HepG2 (cell line): Measurements from ENCODE around the gene ZNF365. TPM values are rescaled to one million over a fixed set of nuclear protein-coding genes. Genes with fewer than 3 reads are reported as not detected.
"Not testable (repeated sequence)": the region's sequence is repeated elsewhere in the genome, so short reads cannot be mapped to it uniquely, and the experiment has no call there.

Experiments used
- ATAC-seq: fragments of 200-7000 bp; cut with Tn5 transposase; 3 replicates; pipeline ENCODE4 v1.9.1; 2020; ENCODE audit warnings: mild to moderate bottlenecking, moderate library complexity
- BruUV-seq: library from RNA; stranded (reverse); fragments of 400-500 nt; replicated peaks from 2 replicates; lab custom pipeline; 2021; lab: Mats Ljungman, UMichigan
- CTCF ChIA-PET: fragments of 300-600 bp; formaldehyde crosslinking; extraction: SDS; loops from one replicate; lab custom pipeline; 2021; ENCODE audit warnings: low total read pairs, inconsistent platforms, low intra/inter-chr PET ratio; lab: Yijun Ruan, JAX
- POLR2A ChIA-PET: fragments of 350-600 bp; sonication (Branson Sonifier 250); formaldehyde crosslinking; loops from one replicate; lab custom pipeline; 2020; ENCODE audit warnings: antibody characterized with exemption, inconsistent platforms; lab: Yijun Ruan, JAX
- DNase-seq: peaks from one replicate; pipeline ENCODE4 v3.0.0-alpha.2; 2015; ENCODE audit warnings: low spot score
- FAIRE-seq: peaks from 3 replicates; lab custom pipeline; 2011; peaks lifted over from hg19 to GRCh38; lab: Jason Lieb, UNC
- H2AFZ ChIP-seq: one replicate; pipeline ENCODE4 v1.6.1; 2011; ENCODE audit warnings: low read length, inconsistent platforms
- H3K27ac ChIP-seq: fragments of 300-600 bp; 3 replicates; pipeline ENCODE4 v1.8.0; 2011; ENCODE audit warnings: mixed run types, mild to moderate bottlenecking, mixed read lengths, low read length, inconsistent platforms; ENCODE audit not compliant: insufficient read depth; ENCODE audit errors: extremely low read length
- H3K27me3 ChIP-seq, 2 experiments: fragments of 200-600 bp in 1 of 2; 2 replicates in 1 of 2; 3 replicates in 1 of 2; pipeline versions ENCODE4 v1.6.0 to v1.8.0; 2011; ENCODE audit warnings: low read length in 2 of 2, mild to moderate bottlenecking in 2 of 2, moderate library complexity in 2 of 2, inconsistent platforms in 1 of 2; ENCODE audit not compliant: insufficient read depth in 2 of 2, control insufficient read depth in 1 of 2
- H3K36me3 ChIP-seq, 2 experiments: fragments of 200-600 bp in 1 of 2; replicated peaks in 1 of 2; 2 replicates in 1 of 2; 3 replicates in 1 of 2; pipeline versions ENCODE4 v1.5.1 to v1.8.0; 2011; ENCODE audit warnings: low read length in 2 of 2, inconsistent platforms in 1 of 2; ENCODE audit not compliant: insufficient read depth in 2 of 2, control insufficient read depth in 1 of 2
- H3K4me1 ChIP-seq: 2 replicates; pipeline ENCODE4 v1.5.1; 2012; ENCODE audit warnings: low read length, inconsistent platforms; ENCODE audit not compliant: insufficient read depth
- H3K4me2 ChIP-seq: 2 replicates; pipeline ENCODE4 v1.6.0; 2011; ENCODE audit warnings: low read depth, low read length, inconsistent platforms
- H3K4me3 ChIP-seq, 3 experiments: fragments of 200-600 bp in 1 of 3; sonication (generic), shearing (Covaris generic) in 1 of 3; replicated peaks in 1 of 3; 2 replicates each; pipeline ENCODE4 v1.5.1; 2011 to 2016; ENCODE audit warnings: low read length in 3 of 3, inconsistent platforms in 2 of 3, low read depth in 2 of 3, mild to moderate bottlenecking in 2 of 3, control low read depth in 1 of 3, mixed read lengths in 1 of 3; ENCODE audit not compliant: insufficient read depth in 1 of 3
- H3K79me2 ChIP-seq: one replicate; pipeline ENCODE4 v1.6.1; 2011; ENCODE audit warnings: low read length, inconsistent platforms; ENCODE audit not compliant: insufficient read depth
- H3K9ac ChIP-seq: 2 replicates; pipeline ENCODE4 v1.6.0; 2011; ENCODE audit warnings: mild to moderate bottlenecking, low read depth, low read length, inconsistent platforms; ENCODE audit not compliant: insufficient read depth
- H3K9me3 ChIP-seq: 2 replicates; pipeline ENCODE4 v1.5.1; 2012; ENCODE audit warnings: mild to moderate bottlenecking, low read length
- H4K20me1 ChIP-seq: 2 replicates; pipeline ENCODE4 v1.6.0; 2011; ENCODE audit warnings: inconsistent platforms, mild to moderate bottlenecking, low read length, moderate library complexity; ENCODE audit not compliant: insufficient read depth
- ARNT ChIP-seq: fragments of 450-650 bp; IDR thresholded peaks from 2 replicates; pipeline ENCODE4 v1.6.1; 2017
- ASH2L ChIP-seq: fragments of 300-600, 200-600 bp; sonication (generic); IDR thresholded peaks from 2 replicates; pipeline ENCODE4 v1.7.0; 2017; ENCODE audit warnings: low read depth, mild to moderate bottlenecking, moderate library complexity, mixed read lengths, low read length; ENCODE audit not compliant: insufficient read length
- ATF7 ChIP-seq, 2 experiments: fragments of 450-650 bp in 1 of 2; sonication (generic) in 1 of 2; formaldehyde crosslinking in 1 of 2; IDR thresholded peaks; 2 replicates each; pipeline versions ENCODE4 v1.4.0 to v1.6.1; 2016 to 2020; ENCODE audit warnings: antibody characterized with exemption in 1 of 2, mild to moderate bottlenecking in 1 of 2, missing genetic modification reagents in 1 of 2
- BHLHE40 ChIP-seq: IDR thresholded peaks from 2 replicates; pipeline ENCODE4 v1.6.1; 2011; ENCODE audit warnings: low read length, improper control_type of control experiment
- CREB1 ChIP-seq, 2 experiments: fragments of 450-650 bp in 1 of 2; IDR thresholded peaks; 2 replicates each; pipeline ENCODE4 v1.6.1; 2016 to 2017; ENCODE audit warnings: control low read depth in 1 of 2, mild to moderate bottlenecking in 1 of 2, missing compliant biosample characterization in 1 of 2, missing genetic modification characterization in 1 of 2
- FOXK2 ChIP-seq: fragments of 450-650 bp; IDR thresholded peaks from 2 replicates; pipeline ENCODE4 v1.6.1; 2016
- HDAC1 ChIP-seq: sonication (generic); formaldehyde crosslinking; IDR thresholded peaks from 2 replicates; pipeline ENCODE4 v1.5.1; 2020; ENCODE audit warnings: mild to moderate bottlenecking, missing genetic modification reagents
- MBD4 ChIP-seq: IDR thresholded peaks from 2 replicates; pipeline ENCODE4 v1.6.1; 2012; ENCODE audit warnings: low read length, inconsistent platforms, borderline replicate concordance
- ONECUT2 ChIP-seq: sonication (generic); formaldehyde crosslinking; IDR thresholded peaks from 2 replicates; pipeline ENCODE4 v1.4.0; 2020; ENCODE audit warnings: missing genetic modification reagents
- SP4 ChIP-seq: sonication (generic); formaldehyde crosslinking; IDR thresholded peaks from 2 replicates; pipeline ENCODE4 v1.8.1; 2023; ENCODE audit warnings: mild to moderate bottlenecking, missing genetic modification reagents
- ZFP90 ChIP-seq: sonication (generic); formaldehyde crosslinking; IDR thresholded peaks from 2 replicates; pipeline ENCODE4 v1.8.0; 2022; ENCODE audit warnings: missing genetic modification reagents, mild to moderate bottlenecking, inconsistent platforms, borderline replicate concordance
- ZNF143 ChIP-seq: sonication (generic); formaldehyde crosslinking; IDR thresholded peaks from 2 replicates; pipeline ENCODE4 v1.4.0; 2020; ENCODE audit warnings: missing genetic modification reagents
- ZNF335 ChIP-seq: sonication (generic); formaldehyde crosslinking; IDR thresholded peaks from 2 replicates; pipeline ENCODE4 v1.4.0; 2020; ENCODE audit warnings: missing genetic modification reagents
- WGBS: methylation state at CpG from one replicate; pipeline ENCODE4 v1.1.6; 2017; ENCODE audit warnings: low lambda C conversion rate; 5-methylcytosine and 5-hydroxymethylcytosine counted together
- in situ Hi-C: cut with HindIII; loops from 2 replicates; pipeline ENCODE4 v1.10.0; 2017; ENCODE audit warnings: low pct_unique_long_range_greater_than_20kb; ENCODE audit not compliant: extremely low pct_ligation_motif_present
- intact Hi-C: fragments of 100-400 bp; cut with micrococcal nuclease; formaldehyde crosslinking; loops from one replicate; pipeline ENCODE4 v1.10.0; 2022; ENCODE audit not compliant: unreplicated experiment
- polyA plus RNA-seq, 8 experiments: library from polyadenylated mRNA; depleted of rRNA in 3 of 8; stranded (reverse) in 7 of 8; unstranded in 1 of 8; fragments of >200 nt; fragmentation: Illumina TruSeq in 4 of 8; extraction: Trizol in 4 of 8; gene quantifications; 2 replicates each; pipeline versions ENCODE4 v1.2.1 to v1.2.3, GENCODE V29; 2011 to 2016; ENCODE audit warnings: low read depth in 4 of 8, missing spikeins in 1 of 8, mixed read lengths in 1 of 8; ENCODE audit not compliant: insufficient read depth in 1 of 8
- total RNA-seq, 5 experiments: library from RNA; depleted of rRNA; stranded (reverse); fragments of >200 nt; fragmentation: Illumina TruSeq; extraction: Trizol; gene quantifications; 2 replicates each; pipeline ENCODE4 v1.2.3, GENCODE V29; 2016; ENCODE audit warnings: low read depth in 1 of 5
- TF ChIP-seq, protein P1 (sequence below): sonication (generic); formaldehyde crosslinking; IDR thresholded peaks from 2 replicates; pipeline ENCODE4 v1.4.0; 2020; ENCODE audit warnings: mild to moderate bottlenecking, missing genetic modification reagents
- TF ChIP-seq, protein P2 (sequence below): sonication (generic); formaldehyde crosslinking; IDR thresholded peaks from 2 replicates; pipeline ENCODE4 v1.4.0; 2020; ENCODE audit warnings: missing genetic modification reagents
- TF ChIP-seq, protein P3 (sequence below): fragments of 450-650 bp; IDR thresholded peaks from 2 replicates; pipeline ENCODE4 v1.6.1; 2017

The ZNF365 gene
- total and polyA plus RNA-seq, 2 of the 13 experiments (the other 11 are each of a cell fraction or from before 2014, with no cell fraction given), result not detected

DNA sequence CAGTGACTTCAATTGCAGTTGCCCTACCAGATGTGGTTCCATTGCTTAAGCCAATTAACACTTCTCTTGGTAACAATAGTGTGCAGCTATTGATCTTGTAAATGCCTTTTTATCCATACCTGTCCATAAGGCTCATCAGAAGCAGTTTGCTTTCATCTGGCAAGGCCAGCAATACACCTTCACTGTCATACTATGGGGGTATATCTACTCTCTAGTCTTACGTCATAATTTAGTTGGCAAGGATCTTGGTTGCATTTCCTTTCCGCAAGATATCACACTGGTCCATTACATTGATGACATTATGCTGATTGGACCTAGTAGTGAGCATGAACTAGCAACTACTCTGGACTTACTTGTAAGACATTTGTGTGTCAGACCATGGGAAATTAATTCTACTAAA, 17.7 kb upstream of the ZNF365 start:
- H3K4me2 ChIP-seq, result no peak overlapping the region
- H4K20me1 ChIP-seq, result no peaks in the 10 kb centered on the region
- no peak overlapping the region for H3K4me3 ChIP-seq
- no peak for TF ChIP-seq SP4 (CRISPR knock-in tag)
- TF ChIP-seq ATF7 (IDR thresholded peaks at IDR 0.05), result peak; percentile 55
- no peak for TF ChIP-seq ATF7 (CRISPR knock-in tag; IDR thresholded peaks at IDR 0.05)
- TF ChIP-seq HDAC1 (CRISPR knock-in tag), result no peak
- TF ChIP-seq, protein P1, sequence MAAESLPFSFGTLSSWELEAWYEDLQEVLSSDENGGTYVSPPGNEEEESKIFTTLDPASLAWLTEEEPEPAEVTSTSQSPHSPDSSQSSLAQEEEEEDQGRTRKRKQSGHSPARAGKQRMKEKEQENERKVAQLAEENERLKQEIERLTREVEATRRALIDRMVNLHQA, result no peak
- no peak for TF ChIP-seq ZNF143 (CRISPR knock-in tag)
- TF ChIP-seq BHLHE40, result no peak
- no peak for TF ChIP-seq ASH2L
- no peak for TF ChIP-seq MBD4
- TF ChIP-seq ZNF335, result no peak
- no peak for TF ChIP-seq FOXK2
- TF ChIP-seq CREB1 (IDR thresholded peaks at IDR 0.05), result 0 out of 2 replicates have a peak, but pooled peaks have one; percentile 34
- no peak for TF ChIP-seq CREB1 (CRISPR knock-in tag; IDR thresholded peaks at IDR 0.05)
- TF ChIP-seq, protein P2, sequence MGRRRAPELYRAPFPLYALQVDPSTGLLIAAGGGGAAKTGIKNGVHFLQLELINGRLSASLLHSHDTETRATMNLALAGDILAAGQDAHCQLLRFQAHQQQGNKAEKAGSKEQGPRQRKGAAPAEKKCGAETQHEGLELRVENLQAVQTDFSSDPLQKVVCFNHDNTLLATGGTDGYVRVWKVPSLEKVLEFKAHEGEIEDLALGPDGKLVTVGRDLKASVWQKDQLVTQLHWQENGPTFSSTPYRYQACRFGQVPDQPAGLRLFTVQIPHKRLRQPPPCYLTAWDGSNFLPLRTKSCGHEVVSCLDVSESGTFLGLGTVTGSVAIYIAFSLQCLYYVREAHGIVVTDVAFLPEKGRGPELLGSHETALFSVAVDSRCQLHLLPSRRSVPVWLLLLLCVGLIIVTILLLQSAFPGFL (CRISPR knock-in tag), result no peak
- no peak for TF ChIP-seq ONECUT2 (CRISPR knock-in tag)
- no peak for TF ChIP-seq ARNT
- TF ChIP-seq, protein P3, sequence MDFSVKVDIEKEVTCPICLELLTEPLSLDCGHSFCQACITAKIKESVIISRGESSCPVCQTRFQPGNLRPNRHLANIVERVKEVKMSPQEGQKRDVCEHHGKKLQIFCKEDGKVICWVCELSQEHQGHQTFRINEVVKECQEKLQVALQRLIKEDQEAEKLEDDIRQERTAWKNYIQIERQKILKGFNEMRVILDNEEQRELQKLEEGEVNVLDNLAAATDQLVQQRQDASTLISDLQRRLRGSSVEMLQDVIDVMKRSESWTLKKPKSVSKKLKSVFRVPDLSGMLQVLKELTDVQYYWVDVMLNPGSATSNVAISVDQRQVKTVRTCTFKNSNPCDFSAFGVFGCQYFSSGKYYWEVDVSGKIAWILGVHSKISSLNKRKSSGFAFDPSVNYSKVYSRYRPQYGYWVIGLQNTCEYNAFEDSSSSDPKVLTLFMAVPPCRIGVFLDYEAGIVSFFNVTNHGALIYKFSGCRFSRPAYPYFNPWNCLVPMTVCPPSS, result no peak
- TF ChIP-seq ZFP90 (CRISPR knock-in tag), result no peak
- ATAC-seq (no peak), DNase-seq (no peak), FAIRE-seq (no peak)
- no peaks in the 10 kb centered on the region for H3K27me3 ChIP-seq
- ChIA-PET POLR2A (no interaction called here), CTCF (no interaction called here)
- H3K9me3 ChIP-seq, result no peaks in the 10 kb centered on the region
- WGBS, result 51% methylated on average over 2 of the region's 2 CpGs
- BruUV-seq, result no TSS peak
- intact Hi-C loops, result no loop called here
- H2AFZ ChIP-seq, result no peak overlapping the region
- in situ Hi-C loops, result no loop called here
- H3K4me1 ChIP-seq, result no peaks in the 10 kb centered on the region
- no peaks in the 10 kb centered on the region for H3K36me3 ChIP-seq
- no peak overlapping the region for H3K9ac ChIP-seq
- H3K27ac ChIP-seq, result no peak overlapping the region
- H3K79me2 ChIP-seq, result no peaks in the 10 kb centered on the region

DNA sequence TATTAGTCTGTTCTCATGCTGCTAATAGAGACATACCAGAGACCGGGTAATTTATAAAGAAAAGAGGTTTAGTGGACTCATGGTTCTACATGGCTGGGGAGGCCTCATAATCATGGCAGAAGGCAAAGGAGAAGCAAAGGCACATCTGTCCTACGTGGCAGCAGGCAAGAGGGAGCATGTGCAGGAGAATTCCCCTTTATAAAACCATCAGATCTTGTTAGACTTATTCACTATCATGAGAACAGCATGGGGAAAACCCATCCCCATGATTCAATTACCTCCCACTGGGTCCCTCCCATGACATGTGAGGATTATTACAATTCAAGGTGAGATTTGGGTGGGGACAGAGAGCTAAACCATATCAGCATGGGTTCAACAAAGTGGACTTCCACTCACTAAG, 16.0 kb upstream of the ZNF365 start:
- H3K4me1 ChIP-seq, POLR2A ChIA-PET, H3K27me3 ChIP-seq, H3K79me2 ChIP-seq, H3K9ac ChIP-seq, H4K20me1 ChIP-seq, H3K27ac ChIP-seq, H3K9me3 ChIP-seq, H3K4me3 ChIP-seq, H2AFZ ChIP-seq, H3K4me2 ChIP-seq, H3K36me3 ChIP-seq, FAIRE-seq, BruUV-seq, CTCF ChIA-PET, in situ Hi-C loops, DNase-seq, ATAC-seq, intact Hi-C loops: not testable (repeated sequence)
- 0% methylated on average over 2 of the region's 2 CpGs for WGBS
